ENCODE measurements around the gene TULP3. TPM values are rescaled to one million over a fixed set of nuclear protein-coding genes. Genes with fewer than 3 reads are reported as not detected.

Gene TULP3
- total RNA-seq, 1 donor from 2014 or later = 30.4 TPM

DNA sequence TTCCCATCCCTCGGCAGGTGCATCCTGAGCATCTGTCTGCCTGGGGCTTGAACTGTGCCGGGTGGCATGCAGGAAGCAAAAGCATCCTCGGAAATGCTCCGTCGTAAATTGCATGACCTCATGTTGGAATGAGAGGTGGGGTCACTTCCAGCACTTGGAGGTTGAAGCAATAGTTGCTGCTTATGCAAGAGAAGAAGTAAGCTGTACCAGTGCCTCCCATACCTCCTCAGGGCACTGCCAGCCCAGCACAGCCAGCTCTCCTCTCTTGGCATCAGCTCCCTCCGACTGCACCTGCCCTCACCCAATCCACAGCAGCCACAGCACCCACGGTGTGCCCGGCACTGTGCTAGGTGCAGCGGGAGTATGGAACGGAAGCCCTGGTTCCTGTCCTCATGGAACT, 80.1 kb downstream of the TULP3 start:
- intact Hi-C loops (cut with DNase I) = no loop called here
- no peak for DNase-seq (ENCODE audit: extremely low spot score in 2 of 2)
- Histone ChIP-seq H3K9me3 (no peaks in the 10 kb centered on the region), H3K4me1 (no peaks in the 10 kb centered on the region), H3K27ac (no peak overlapping the region), H3K27me3 (no peaks in the 10 kb centered on the region), H3K4me3 (no peak overlapping the region), H3K36me3 (no peaks in the 10 kb centered on the region)
- TF ChIP-seq, protein P1, sequence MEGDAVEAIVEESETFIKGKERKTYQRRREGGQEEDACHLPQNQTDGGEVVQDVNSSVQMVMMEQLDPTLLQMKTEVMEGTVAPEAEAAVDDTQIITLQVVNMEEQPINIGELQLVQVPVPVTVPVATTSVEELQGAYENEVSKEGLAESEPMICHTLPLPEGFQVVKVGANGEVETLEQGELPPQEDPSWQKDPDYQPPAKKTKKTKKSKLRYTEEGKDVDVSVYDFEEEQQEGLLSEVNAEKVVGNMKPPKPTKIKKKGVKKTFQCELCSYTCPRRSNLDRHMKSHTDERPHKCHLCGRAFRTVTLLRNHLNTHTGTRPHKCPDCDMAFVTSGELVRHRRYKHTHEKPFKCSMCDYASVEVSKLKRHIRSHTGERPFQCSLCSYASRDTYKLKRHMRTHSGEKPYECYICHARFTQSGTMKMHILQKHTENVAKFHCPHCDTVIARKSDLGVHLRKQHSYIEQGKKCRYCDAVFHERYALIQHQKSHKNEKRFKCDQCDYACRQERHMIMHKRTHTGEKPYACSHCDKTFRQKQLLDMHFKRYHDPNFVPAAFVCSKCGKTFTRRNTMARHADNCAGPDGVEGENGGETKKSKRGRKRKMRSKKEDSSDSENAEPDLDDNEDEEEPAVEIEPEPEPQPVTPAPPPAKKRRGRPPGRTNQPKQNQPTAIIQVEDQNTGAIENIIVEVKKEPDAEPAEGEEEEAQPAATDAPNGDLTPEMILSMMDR (IDR thresholded peaks at IDR 0.05) = no peak
- TF ChIP-seq POLR2AphosphoS5 (IDR thresholded peaks at IDR 0.05; ENCODE audit: insufficient read depth in 1 of 2, low read depth in 1 of 2) = no peak
- no peak for TF ChIP-seq POLR2A (IDR thresholded peaks at IDR 0.05)

DNA sequence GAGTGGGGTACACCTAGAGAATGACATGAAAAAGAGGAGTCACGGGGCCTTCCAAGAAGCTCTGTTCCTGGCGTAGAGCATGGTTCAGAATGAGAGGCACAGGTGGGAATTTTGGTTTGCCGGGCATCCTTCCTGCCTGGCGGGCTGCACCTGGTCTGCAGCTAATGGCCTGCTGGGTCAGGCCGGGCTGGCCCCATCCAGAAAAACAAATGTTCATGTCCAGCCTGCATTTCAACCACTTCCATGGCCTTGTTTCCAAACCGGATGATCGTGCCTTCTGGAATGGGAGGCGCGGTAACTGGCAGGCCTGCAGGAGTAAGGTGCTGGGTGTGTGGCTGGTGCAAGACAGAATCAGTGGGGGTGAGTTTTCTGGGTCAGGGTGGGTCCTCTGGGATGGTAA, 82.9 kb downstream of the TULP3 start:
- Histone ChIP-seq H3K9me3 (no peaks in the 10 kb centered on the region), H3K4me3 (no peak overlapping the region), H3K4me1 (no peaks in the 10 kb centered on the region), H3K27ac (no peak overlapping the region), H3K36me3 (no peaks in the 10 kb centered on the region), H3K27me3 (no peaks in the 10 kb centered on the region)
- intact Hi-C loops (cut with DNase I) = no loop called here
- DNase-seq (ENCODE audit: extremely low spot score in 2 of 2) = no peak
- TF ChIP-seq, protein P1 (IDR thresholded peaks at IDR 0.05) = no peak
- no peak for TF ChIP-seq POLR2A (IDR thresholded peaks at IDR 0.05)
- no peak for TF ChIP-seq POLR2AphosphoS5 (IDR thresholded peaks at IDR 0.05; ENCODE audit: insufficient read depth in 1 of 2, low read depth in 1 of 2)

DNA sequence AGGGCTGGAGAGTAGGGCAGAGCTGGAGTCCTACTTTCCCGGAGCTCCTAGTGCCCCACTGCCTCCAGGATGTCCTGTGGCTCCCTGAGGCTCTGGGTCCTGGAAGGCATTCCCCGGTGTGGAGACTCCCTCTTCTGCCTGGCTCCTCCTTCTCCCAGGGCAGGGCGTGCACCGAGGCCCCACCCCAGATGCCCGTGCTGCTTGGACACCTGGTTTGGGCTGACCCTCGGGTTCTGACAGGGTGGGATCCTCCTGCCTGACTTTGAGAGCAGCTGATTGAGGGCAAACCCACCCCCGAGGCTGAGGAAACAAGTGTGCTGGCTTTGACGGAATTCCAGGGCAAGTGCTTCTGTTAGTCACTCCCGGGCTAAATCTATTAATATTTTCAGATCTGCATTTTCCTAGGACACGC, 83.9 kb downstream of the TULP3 start:
- TF ChIP-seq, protein P1 (IDR thresholded peaks at IDR 0.05) = no peak
- TF ChIP-seq POLR2AphosphoS5 (IDR thresholded peaks at IDR 0.05; ENCODE audit: insufficient read depth in 1 of 2, low read depth in 1 of 2) = no peak
- TF ChIP-seq POLR2A (IDR thresholded peaks at IDR 0.05) = no peak
- intact Hi-C loops (cut with DNase I) = no loop called here
- H3K4me3 ChIP-seq = no peak overlapping the region
- H3K9me3 ChIP-seq = no peaks in the 10 kb centered on the region
- no peak overlapping the region for H3K27ac ChIP-seq
- no peaks in the 10 kb centered on the region for H3K36me3 ChIP-seq
- no peaks in the 10 kb centered on the region for H3K27me3 ChIP-seq
- no peak for DNase-seq (ENCODE audit: extremely low spot score in 2 of 2)
- H3K4me1 ChIP-seq = no peaks in the 10 kb centered on the region

DNA sequence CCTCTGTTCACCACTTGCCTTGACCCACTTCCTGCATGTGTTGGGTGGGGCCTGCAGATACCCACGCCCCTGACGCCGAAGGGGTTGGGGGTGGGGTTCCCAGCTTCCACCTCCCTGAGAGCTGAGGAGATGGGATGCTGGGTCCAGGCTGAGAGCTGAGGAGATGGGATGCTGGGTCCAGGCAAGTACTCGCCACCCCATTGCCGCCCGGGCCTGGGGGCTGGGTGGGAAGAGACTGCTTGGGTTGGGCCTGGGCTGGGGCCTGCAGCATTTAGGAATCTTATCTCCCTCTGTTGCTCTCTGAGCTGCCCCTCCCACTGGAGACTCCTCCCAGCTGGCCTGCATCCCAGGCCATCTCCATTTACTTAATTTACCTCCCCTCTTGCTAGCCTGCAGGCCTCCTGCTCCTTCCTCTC, 85.9 kb downstream of the TULP3 start:
- intact Hi-C loops (cut with DNase I) = no loop called here
- no peaks in the 10 kb centered on the region for H3K27me3 ChIP-seq
- DNase-seq (ENCODE audit: extremely low spot score in 2 of 2) = no peak
- no peak overlapping the region for H3K27ac ChIP-seq
- no peaks in the 10 kb centered on the region for H3K9me3 ChIP-seq
- H3K4me3 ChIP-seq = no peak overlapping the region
- TF ChIP-seq POLR2A (IDR thresholded peaks at IDR 0.05) = no peak
- TF ChIP-seq, protein P1 (IDR thresholded peaks at IDR 0.05) = no peak
- no peak for TF ChIP-seq POLR2AphosphoS5 (IDR thresholded peaks at IDR 0.05; ENCODE audit: insufficient read depth in 1 of 2, low read depth in 1 of 2)
- no peaks in the 10 kb centered on the region for H3K36me3 ChIP-seq
- H3K4me1 ChIP-seq = no peaks in the 10 kb centered on the region

DNA sequence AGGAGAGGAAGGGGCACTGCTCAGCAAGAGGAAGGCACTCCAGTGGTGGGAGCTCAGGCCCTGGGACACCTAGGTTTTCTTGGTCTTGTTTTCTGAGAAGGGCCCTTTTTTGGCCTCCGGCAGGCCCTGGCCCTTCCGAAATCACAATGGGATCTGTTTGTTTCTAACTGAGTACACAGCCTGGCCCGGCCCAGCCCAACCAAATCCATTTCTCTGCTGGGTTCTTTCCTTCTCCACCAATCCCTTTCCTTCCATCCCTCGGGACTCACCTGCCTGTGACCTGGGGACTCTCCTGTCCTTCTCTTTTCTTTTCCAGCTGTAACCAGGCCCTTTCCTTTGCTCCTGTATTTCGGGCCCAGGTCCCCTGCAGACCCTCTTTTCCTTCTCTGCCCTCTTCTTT, 87.1 kb downstream of the TULP3 start:
- Histone ChIP-seq H3K9me3 (no peaks in the 10 kb centered on the region), H3K36me3 (no peaks in the 10 kb centered on the region), H3K27me3 (no peaks in the 10 kb centered on the region), H3K4me1 (no peaks in the 10 kb centered on the region), H3K27ac (no peak overlapping the region), H3K4me3 (no peak overlapping the region)
- no peak for TF ChIP-seq POLR2AphosphoS5 (IDR thresholded peaks at IDR 0.05; ENCODE audit: insufficient read depth in 1 of 2, low read depth in 1 of 2)
- TF ChIP-seq, protein P1 (IDR thresholded peaks at IDR 0.05) = no peak
- no peak for TF ChIP-seq POLR2A (IDR thresholded peaks at IDR 0.05)
- intact Hi-C loops (cut with DNase I) = no loop called here
- no peak for DNase-seq (ENCODE audit: extremely low spot score in 2 of 2)

Data from vagina (tissue), 2 donors.